Activated B cell treated with CpG ODN at 0.5 μM for 24 hours (primary cell): Measurements from ENCODE around the gene EHBP1L1. TPM values are rescaled to one million over a fixed set of nuclear protein-coding genes. Genes with fewer than 3 reads are reported as not detected.

ENCODE experiments used
- ATAC-seq: fragments of 200-7000 bp; cut with Tn5 transposase; one replicate; pipeline ENCODE4 v1.10.0; 2021; ENCODE audit warnings: low read depth, mild to moderate bottlenecking, moderate library complexity
- CTCF ChIA-PET: fragments of 350-600 bp; sonication (Branson Sonifier 250); formaldehyde crosslinking; loops from one replicate; lab custom pipeline; 2021; ENCODE audit warnings: antibody characterized with exemption; lab: Charles Lee
- POLR2A ChIA-PET: fragments of 350-600 bp; sonication (Branson Sonifier 250); formaldehyde crosslinking; loops from one replicate; lab custom pipeline; 2021; ENCODE audit warnings: antibody characterized with exemption; lab: Charles Lee
- DNase-seq: peaks from one replicate; pipeline ENCODE4 v3.0.0; 2022
- H3K27ac Mint-ChIP-seq: one replicate; pipeline ENCODE4 v1.8.0; 2020; ENCODE audit warnings: mixed read lengths
- H3K27me3 Mint-ChIP-seq: one replicate; pipeline ENCODE4 v1.8.0; 2021; ENCODE audit warnings: mixed read lengths
- H3K36me3 Mint-ChIP-seq: one replicate; pipeline ENCODE4 v1.8.0; 2021; ENCODE audit warnings: low read depth, mixed read lengths
- H3K4me1 Mint-ChIP-seq: one replicate; pipeline ENCODE4 v1.8.0; 2021; ENCODE audit warnings: mixed read lengths
- H3K4me3 Mint-ChIP-seq: one replicate; pipeline ENCODE4 v1.8.0; 2020; ENCODE audit warnings: mild to moderate bottlenecking, mixed read lengths
- H3K9me3 Mint-ChIP-seq: one replicate; pipeline ENCODE4 v1.8.0; 2020; ENCODE audit warnings: mixed read lengths
- CTCF ChIP-seq: fragments of 200-600 bp; IDR thresholded peaks from one replicate; pipeline ENCODE4 v1.8.0; 2022; ENCODE audit warnings: antibody characterized with exemption, mild to moderate bottlenecking
- intact Hi-C: fragments of 100-400 bp; cut with micrococcal nuclease; formaldehyde crosslinking; loops from one replicate; pipeline ENCODE4 v1.15.1; 2024
- total RNA-seq: library from RNA; stranded (reverse); gene quantifications from 2 replicates; pipeline ENCODE4 v1.2.3, GENCODE V29; 2022

EHBP1L1 gene
- total RNA-seq, 1 donor from 2014 or later, result 163 TPM

- Mint-ChIP-seq H3K27me3 (no peaks in the 10 kb centered on the region), H3K4me3 (no peak overlapping the region), H3K4me1 (peaks cover 43% of the 10 kb centered on the region), H3K36me3 (peaks cover 27% of the 10 kb centered on the region), H3K27ac (peak overlapping the region; percentile 96), H3K9me3 (no peaks in the 10 kb centered on the region)
- DNase-seq (no peak), ATAC-seq (peak; percentile 41)
- TF ChIP-seq CTCF, result no peak
- intact Hi-C loops, result loop anchor here (5.0 kb wide), 1 partner anchor 207 kb away; the partner anchor contains the start of gene SLC25A45
- ChIA-PET POLR2A (interaction anchor here (0.6 to 11.1 kb wide), 15 partner anchors 13 to 389 kb away, joined by 3 to 239 read pairs (median 6); partner anchors contain the start of genes DPF2, EHBP1L1, FAM89B and MALAT1), CTCF (interaction anchor here (0.8 to 5.9 kb wide), 7 partner anchors 13 to 54 kb away, joined by 3 to 67 read pairs (median 13); partner anchors contain the start of genes EHBP1L1, FAM89B and ZNRD2)
These were observed 13.8 kb downstream of the EHBP1L1 start for GRCh38 chr11:65589444-65590239.

GRCh38 chr11:65590240-65590738, 14.4 kb downstream of the EHBP1L1 start:
- Mint-ChIP-seq H3K9me3 (no peaks in the 10 kb centered on the region), H3K4me1 (peaks cover 47% of the 10 kb centered on the region), H3K36me3 (peaks cover 27% of the 10 kb centered on the region), H3K27me3 (no peaks in the 10 kb centered on the region), H3K4me3 (no peak overlapping the region), H3K27ac (peak overlapping the region; percentile 47)
- no peak for TF ChIP-seq CTCF
- DNase-seq (no peak), ATAC-seq (no peak)
- POLR2A ChIA-PET, result interaction anchor here (0.8 to 11.1 kb wide), 12 partner anchors 14 to 257 kb away, joined by 3 to 239 read pairs (median 6); partner anchors contain the start of genes DPF2, EHBP1L1, FAM89B and MALAT1
- intact Hi-C loops, result no loop called here
- CTCF ChIA-PET, result interaction anchor here (0.8 to 5.9 kb wide), 6 partner anchors 14 to 49 kb away, joined by 3 to 67 read pairs (median 29); partner anchors contain the start of genes EHBP1L1, FAM89B and ZNRD2

- CTCF ChIA-PET, result interaction anchor here (1.2 to 4.9 kb wide), 5 partner anchors 16 to 51 kb away, joined by 3 to 67 read pairs (median 34); partner anchors contain the start of genes EHBP1L1, FAM89B and ZNRD2
These were observed 16.3 kb downstream of the EHBP1L1 start for GRCh38 chr11:65591939-65592857.

More at GRCh38 chr11:65591939-65592857, 16.3 kb downstream of the EHBP1L1 start:
- H3K4me1 Mint-ChIP-seq, result peaks cover 39% of the 10 kb centered on the region
- POLR2A ChIA-PET, result interaction anchor here (0.6 to 11.1 kb wide), 6 partner anchors 15 to 85 kb away, joined by 4 to 239 read pairs (median 35); partner anchors contain the start of genes EHBP1L1, FAM89B and ZNRD2
- no peak for ATAC-seq
- peaks cover 22% of the 10 kb centered on the region for H3K36me3 Mint-ChIP-seq
- H3K9me3 Mint-ChIP-seq, result no peaks in the 10 kb centered on the region
- H3K27ac Mint-ChIP-seq, result no peak overlapping the region
- no peak overlapping the region for H3K4me3 Mint-ChIP-seq
- intact Hi-C loops, result no loop called here
- no peak for DNase-seq
- no peaks in the 10 kb centered on the region for H3K27me3 Mint-ChIP-seq
- TF ChIP-seq CTCF, result no peak
